CD4-positive, alpha-beta T cell treated with Interleukin-6 for 4 hours (primary cell): ENCODE results near the gene ANP32A.

Source experiments
- DNase-seq: peaks from one replicate; pipeline ENCODE4 v3.0.0-alpha.2; 2020; ENCODE audit warnings: mixed read lengths

ANP32A gene

GRCh38 chr15:68739390-68740080 lies 81.2 kb downstream of the ANP32A start:
- no peak for DNase-seq

DNA sequence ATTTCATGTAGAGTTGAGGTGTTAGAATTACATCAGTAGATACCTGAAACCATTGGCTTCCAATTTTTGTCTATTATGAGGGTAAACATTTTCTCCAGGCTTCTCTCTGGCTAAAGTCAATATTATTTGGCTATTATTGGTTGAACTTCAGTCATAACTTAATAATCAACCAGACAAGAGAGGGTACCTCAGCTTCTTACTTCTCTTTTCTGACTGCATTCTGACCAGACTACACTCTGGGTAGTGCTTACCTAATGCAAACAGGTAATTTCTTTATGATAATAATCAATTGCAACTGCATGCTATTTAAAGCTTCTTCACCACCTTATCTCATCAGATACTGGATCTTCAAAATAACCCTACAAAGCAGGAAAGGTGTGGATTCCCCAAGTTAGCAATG lies 85.1 kb downstream of the ANP32A start:
- no peak for DNase-seq

DNA sequence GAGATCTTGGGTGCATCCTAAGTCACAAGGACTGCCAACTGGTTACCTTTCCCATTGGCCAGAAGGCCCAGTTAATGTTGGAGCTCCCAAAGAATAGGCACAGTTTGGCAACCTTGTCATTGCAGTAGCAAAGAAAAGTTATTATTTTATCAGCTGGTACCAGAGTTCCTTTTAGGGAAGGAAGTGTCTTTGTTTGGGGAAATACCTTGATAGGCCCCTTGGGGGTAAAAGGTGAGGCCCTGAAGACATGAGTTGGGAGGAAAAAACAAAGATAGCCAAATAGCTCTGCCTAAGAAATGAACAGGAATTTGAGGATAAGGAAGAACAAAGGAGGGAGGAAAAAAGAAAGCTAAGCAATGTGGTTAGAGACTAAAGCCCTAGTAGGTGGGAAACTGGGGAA lies 85.8 kb downstream of the ANP32A start:
- no peak for DNase-seq

GRCh38 chr15:68734352-68734751 lies 86.3 kb downstream of the ANP32A start:
- DNase-seq: no peak

DNA sequence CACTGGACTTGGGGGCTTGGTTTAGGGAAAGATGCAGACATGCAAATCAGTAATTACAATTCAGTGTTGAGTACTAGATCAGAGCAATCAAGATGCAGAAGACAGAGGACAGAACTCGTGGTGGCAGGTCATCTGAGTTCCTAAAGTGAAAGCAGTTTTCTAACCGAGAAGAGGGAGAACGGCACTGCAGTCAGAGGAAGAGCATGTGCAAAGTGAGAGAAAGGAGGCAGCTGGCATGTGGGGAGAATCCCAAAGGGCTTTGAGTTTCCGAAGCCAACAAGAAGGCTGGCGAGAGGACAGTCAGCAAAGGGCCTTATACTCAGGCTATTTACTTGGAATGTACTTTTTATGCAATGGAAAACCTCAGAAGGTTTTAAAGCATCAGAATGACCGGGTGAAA lies 87.0 kb downstream of the ANP32A start:
- no peak for DNase-seq

GRCh38 chr15:68732451-68732850 lies 88.2 kb downstream of the ANP32A start:
- DNase-seq: no peak

GRCh38 chr15:68730976-68731897 lies 89.5 kb downstream of the ANP32A start:
- DNase-seq: no peak

DNA sequence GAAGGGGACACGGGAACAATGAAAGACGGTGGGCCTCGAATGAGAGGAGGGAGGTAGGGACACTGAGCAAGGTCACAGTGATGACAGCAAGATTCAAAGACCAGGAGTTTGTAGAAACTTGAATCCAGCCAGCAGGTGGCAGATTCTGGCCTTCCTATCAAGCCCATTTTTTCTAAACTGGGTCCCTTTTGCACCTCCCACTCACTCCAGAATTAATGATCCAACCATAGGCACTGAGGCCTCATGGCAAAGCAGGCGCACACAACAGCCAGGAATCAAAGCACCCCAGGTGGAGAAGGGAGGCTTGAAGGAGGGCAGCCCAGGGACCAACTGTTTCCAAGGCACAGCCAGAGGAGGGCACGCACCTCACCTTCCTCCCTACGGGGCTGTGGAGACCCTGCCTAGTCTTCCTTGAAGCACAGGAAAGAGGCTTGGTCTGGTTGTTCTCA lies 90.2 kb downstream of the ANP32A start:
- peak; percentile 34 for DNase-seq

GRCh38 chr15:68729789-68730411 lies 90.8 kb downstream of the ANP32A start:
- no peak for DNase-seq
